Lung (tissue), 12 donors: ENCODE data around the gene VWC2L. TPM values are rescaled to one million over a fixed set of nuclear protein-coding genes. Genes with fewer than 3 reads are reported as not detected.

Experiments used
- ATAC-seq: fragments of 200-7000 bp; cut with Tn5 transposase; one replicate; pipeline ENCODE4 v1.9.1; 2020; ENCODE audit warnings: moderate number of reproducible peaks; ENCODE audit not compliant: insufficient read depth, low FRiP score
- DNase-seq, 3 donors: peaks; one replicate each; pipeline ENCODE4 v3.0.0-alpha.2; 2013 to 2017
- H3K27ac ChIP-seq, 2 donors: one replicate each; pipeline ENCODE4 v1.5.1; 2013; ENCODE audit warnings: mild to moderate bottlenecking in 2 of 2, moderate library complexity in 2 of 2, control low read depth in 1 of 2, inconsistent platforms in 1 of 2, low read depth in 1 of 2, low read length in 1 of 2
- H3K27me3 ChIP-seq, 3 donors: one replicate each; pipeline ENCODE4 v1.5.1; 2013; ENCODE audit warnings: low read length in 2 of 3; ENCODE audit not compliant: control insufficient read depth in 3 of 3, insufficient read depth in 3 of 3
- H3K36me3 ChIP-seq, 4 donors: one replicate each; pipeline ENCODE4 v1.5.1; 2013; ENCODE audit warnings: low read length in 4 of 4, mild to moderate bottlenecking in 1 of 4, moderate library complexity in 1 of 4; ENCODE audit not compliant: control insufficient read depth in 4 of 4, insufficient read depth in 4 of 4
- H3K4me1 ChIP-seq, 5 donors: one replicate each; pipeline ENCODE4 v1.5.1; 2013; ENCODE audit warnings: low read length in 5 of 5, mild to moderate bottlenecking in 2 of 5, moderate library complexity in 1 of 5; ENCODE audit not compliant: control insufficient read depth in 5 of 5, insufficient read depth in 5 of 5
- H3K4me3 ChIP-seq: one replicate; pipeline ENCODE4 v1.5.1; 2013; ENCODE audit warnings: mild to moderate bottlenecking, control low read depth, moderate library complexity
- H3K9ac ChIP-seq, 2 donors: one replicate each; pipeline ENCODE4 v1.5.1; 2013; ENCODE audit warnings: low read length in 2 of 2, control low read depth in 1 of 2; ENCODE audit not compliant: insufficient read depth in 1 of 2
- H3K9me3 ChIP-seq, 4 donors: one replicate each; pipeline ENCODE4 v1.5.1; 2013; ENCODE audit warnings: low read length in 3 of 4, mild to moderate bottlenecking in 1 of 4, moderate library complexity in 1 of 4; ENCODE audit not compliant: control insufficient read depth in 4 of 4, insufficient read depth in 3 of 4
- WGBS, 2 donors: extraction: QIAGEN DNeasy Blood & Tissue Kit; methylation state at CpG; one replicate each; pipeline ENCODE4 v1.1.7; 2013; 5-methylcytosine and 5-hydroxymethylcytosine counted together
- polyA plus RNA-seq, 2 donors: library from polyadenylated mRNA; stranded (reverse); fragments of 200-250 nt; gene quantifications; one replicate each; pipeline ENCODE4 v1.2.1, GENCODE V29; 2013
- total RNA-seq, 2 donors: library from RNA; depleted of rRNA in 1 of 2; stranded (reverse); fragments of >200 nt in 1 of 2; gene quantifications; one replicate each; pipeline ENCODE4 v1.2.1, GENCODE V29; 2014 to 2021
- TF ChIP-seq, protein P1 (sequence below): IDR thresholded peaks from 2 replicates; pipeline ENCODE4 v1.5.1; 2012; ENCODE audit warnings: mild to moderate bottlenecking; ENCODE audit errors: control extremely low read depth, extremely low read depth
- donor health status: control.
- donor health status: control.
- donor health status: Bipolar disorder and iron deficiency.
- donor health status: healthy.
- donor health status: DM: yes; HTN: yes; CAD: no.

The VWC2L gene
- total and polyA plus RNA-seq, 4 donors = 0.01 to 0.57 (median 0.14) TPM

DNA sequence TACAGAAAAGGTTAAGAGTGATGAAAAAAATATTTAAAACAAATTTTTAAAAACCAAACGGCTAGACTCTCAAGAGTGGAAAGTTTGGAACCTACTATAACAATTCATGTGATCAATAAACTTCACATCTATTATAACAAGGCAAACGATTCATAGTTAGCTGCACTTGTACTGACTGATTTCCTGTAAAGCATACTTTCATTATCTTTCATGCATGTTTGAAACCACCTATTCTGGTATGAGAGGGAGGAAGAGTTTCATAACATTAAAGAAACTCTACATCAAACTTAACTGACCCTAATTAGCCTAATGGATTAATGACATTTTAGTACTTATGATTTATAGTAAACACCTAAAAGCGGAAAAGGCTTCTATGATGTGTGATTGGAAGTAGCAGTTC lies 43.7 kb upstream of the VWC2L start:
- ATAC-seq (no peak), DNase-seq (no peak)
- Histone ChIP-seq H3K9me3 (no peaks in the 10 kb centered on the region), H3K4me3 (no peak overlapping the region), H3K27me3 (no peaks in the 10 kb centered on the region), H3K9ac (no peak overlapping the region), H3K27ac (no peak overlapping the region), H3K4me1 (no peaks in the 10 kb centered on the region), H3K36me3 (no peaks in the 10 kb centered on the region)
- 48 to 65% methylated on average over 3 of the region's 3 CpGs for WGBS, 2 donors
- TF ChIP-seq, protein P1, sequence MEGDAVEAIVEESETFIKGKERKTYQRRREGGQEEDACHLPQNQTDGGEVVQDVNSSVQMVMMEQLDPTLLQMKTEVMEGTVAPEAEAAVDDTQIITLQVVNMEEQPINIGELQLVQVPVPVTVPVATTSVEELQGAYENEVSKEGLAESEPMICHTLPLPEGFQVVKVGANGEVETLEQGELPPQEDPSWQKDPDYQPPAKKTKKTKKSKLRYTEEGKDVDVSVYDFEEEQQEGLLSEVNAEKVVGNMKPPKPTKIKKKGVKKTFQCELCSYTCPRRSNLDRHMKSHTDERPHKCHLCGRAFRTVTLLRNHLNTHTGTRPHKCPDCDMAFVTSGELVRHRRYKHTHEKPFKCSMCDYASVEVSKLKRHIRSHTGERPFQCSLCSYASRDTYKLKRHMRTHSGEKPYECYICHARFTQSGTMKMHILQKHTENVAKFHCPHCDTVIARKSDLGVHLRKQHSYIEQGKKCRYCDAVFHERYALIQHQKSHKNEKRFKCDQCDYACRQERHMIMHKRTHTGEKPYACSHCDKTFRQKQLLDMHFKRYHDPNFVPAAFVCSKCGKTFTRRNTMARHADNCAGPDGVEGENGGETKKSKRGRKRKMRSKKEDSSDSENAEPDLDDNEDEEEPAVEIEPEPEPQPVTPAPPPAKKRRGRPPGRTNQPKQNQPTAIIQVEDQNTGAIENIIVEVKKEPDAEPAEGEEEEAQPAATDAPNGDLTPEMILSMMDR = no peak

DNA sequence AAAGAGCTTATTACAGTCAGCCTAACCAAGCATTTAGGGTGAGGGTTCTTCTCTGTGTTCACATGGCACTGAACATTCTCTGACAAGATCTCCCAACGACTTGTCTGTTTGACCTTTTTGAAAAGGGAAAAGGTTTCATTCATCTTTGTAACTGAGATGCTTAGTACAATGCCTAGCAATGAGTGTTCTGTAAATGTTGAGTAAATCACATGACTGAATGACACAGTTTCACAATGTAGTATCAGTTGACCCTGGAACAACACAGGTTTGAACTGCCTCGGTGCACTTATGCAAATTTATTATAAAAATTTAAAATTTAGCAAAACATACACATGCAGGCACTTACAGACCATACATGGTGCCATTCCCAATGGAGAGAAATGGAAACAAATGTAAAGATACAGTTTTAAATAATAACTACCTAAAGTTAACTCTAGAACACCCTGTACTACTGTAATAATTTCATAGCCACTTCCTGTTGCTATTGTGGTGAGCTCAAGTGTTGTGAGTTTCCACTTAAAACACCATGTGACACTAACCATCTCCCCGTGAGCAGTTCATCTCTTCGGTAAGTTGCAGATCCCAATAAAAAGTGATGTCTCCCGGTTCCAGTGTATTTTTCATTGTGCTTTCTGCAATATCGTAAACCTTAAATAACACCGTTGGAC lies 34.1 kb upstream of the VWC2L start:
- 79 to 86% methylated on average over 7 of the region's 7 CpGs for WGBS, 2 donors

DNA sequence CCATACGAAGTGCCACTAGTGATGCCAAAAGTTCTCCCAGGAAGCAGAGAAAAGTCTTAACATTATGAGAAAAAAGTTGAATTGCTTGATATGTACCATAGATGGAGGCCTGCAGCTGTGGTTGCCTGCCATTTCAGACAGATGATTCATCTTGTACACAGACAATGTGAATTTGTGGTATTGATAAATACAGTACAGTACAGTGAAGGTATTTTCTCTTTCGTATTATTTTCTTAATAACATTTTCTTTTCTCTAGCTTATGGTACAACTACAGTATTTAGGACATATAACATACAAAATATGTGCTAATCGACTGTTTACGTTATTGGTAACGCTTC lies 33.6 kb upstream of the VWC2L start:
- H3K36me3 ChIP-seq = no peaks in the 10 kb centered on the region
- DNase-seq (no peak), ATAC-seq (no peak)
- TF ChIP-seq, protein P1 = no peak
- no peak overlapping the region for H3K27ac ChIP-seq
- WGBS, 2 donors = 88 to 91% methylated on average over 5 of the region's 5 CpGs
- H3K4me3 ChIP-seq = no peak overlapping the region
- H3K27me3 ChIP-seq = no peaks in the 10 kb centered on the region
- no peak overlapping the region for H3K9ac ChIP-seq
- H3K4me1 ChIP-seq = no peaks in the 10 kb centered on the region
- no peaks in the 10 kb centered on the region for H3K9me3 ChIP-seq

More for the DNA sequence above, 34.1 kb upstream of the VWC2L start:
- TF ChIP-seq, protein P1 = no peak
- H3K9me3 ChIP-seq = no peaks in the 10 kb centered on the region
- no peaks in the 10 kb centered on the region for H3K27me3 ChIP-seq
- no peak overlapping the region for H3K4me3 ChIP-seq
- DNase-seq = no peak
- no peak overlapping the region for H3K27ac ChIP-seq
- no peak for ATAC-seq
- no peaks in the 10 kb centered on the region for H3K36me3 ChIP-seq
- H3K9ac ChIP-seq = no peak overlapping the region
- no peaks in the 10 kb centered on the region for H3K4me1 ChIP-seq
